Esophagus (tissue), 2 donors: Measurements from ENCODE around the gene MGA. TPM values are rescaled to one million over a fixed set of nuclear protein-coding genes. Genes with fewer than 3 reads are reported as not detected.

ENCODE experiments used
- H3K27ac ChIP-seq, 2 donors: one replicate each; pipeline ENCODE4 v1.5.1; 2013; ENCODE audit warnings: low read depth in 2 of 2, mild to moderate bottlenecking in 2 of 2, inconsistent platforms in 1 of 2, low read length in 1 of 2, moderate library complexity in 1 of 2
- H3K27me3 ChIP-seq, 2 donors: one replicate each; pipeline ENCODE4 v1.6.1; 2013; ENCODE audit warnings: low read length in 2 of 2, control low read depth in 1 of 2, mild to moderate bottlenecking in 1 of 2; ENCODE audit not compliant: insufficient read depth in 2 of 2, control insufficient read depth in 1 of 2
- H3K36me3 ChIP-seq, 2 donors: one replicate each; pipeline ENCODE4 v1.6.1; 2013; ENCODE audit warnings: low read length in 1 of 2; ENCODE audit not compliant: control insufficient read depth in 2 of 2, insufficient read depth in 2 of 2
- H3K4me1 ChIP-seq, 2 donors: one replicate each; pipeline ENCODE4 v1.6.1; 2013; ENCODE audit warnings: low read length in 1 of 2; ENCODE audit not compliant: control insufficient read depth in 2 of 2, insufficient read depth in 2 of 2
- H3K4me3 ChIP-seq, 2 donors: one replicate each; pipeline ENCODE4 v1.5.1; 2013; ENCODE audit warnings: low read length in 2 of 2, mild to moderate bottlenecking in 2 of 2, low read depth in 1 of 2, moderate library complexity in 1 of 2
- H3K9me3 ChIP-seq, 2 donors: one replicate each; pipeline ENCODE4 v1.6.1; 2013; ENCODE audit warnings: mild to moderate bottlenecking in 2 of 2, low read depth in 1 of 2, low read length in 1 of 2, moderate library complexity in 1 of 2; ENCODE audit not compliant: control insufficient read depth in 2 of 2, insufficient read depth in 1 of 2
- WGBS, 2 donors: extraction: QIAGEN DNeasy Blood & Tissue Kit; methylation state at CpG; one replicate each; pipeline ENCODE4 v1.1.7; 2013; 5-methylcytosine and 5-hydroxymethylcytosine counted together
- polyA plus RNA-seq, 2 donors: library from polyadenylated mRNA; stranded (reverse); fragments of 200-250 nt; gene quantifications; one replicate each; pipeline ENCODE4 v1.2.3, GENCODE V29; 2013
- donor health status: healthy with polysubstance abuse.
- donor health status: Bipolar disorder and iron deficiency.

MGA gene
- polyA plus RNA-seq, 2 donors, result 2.8 to 3.0 TPM

DNA sequence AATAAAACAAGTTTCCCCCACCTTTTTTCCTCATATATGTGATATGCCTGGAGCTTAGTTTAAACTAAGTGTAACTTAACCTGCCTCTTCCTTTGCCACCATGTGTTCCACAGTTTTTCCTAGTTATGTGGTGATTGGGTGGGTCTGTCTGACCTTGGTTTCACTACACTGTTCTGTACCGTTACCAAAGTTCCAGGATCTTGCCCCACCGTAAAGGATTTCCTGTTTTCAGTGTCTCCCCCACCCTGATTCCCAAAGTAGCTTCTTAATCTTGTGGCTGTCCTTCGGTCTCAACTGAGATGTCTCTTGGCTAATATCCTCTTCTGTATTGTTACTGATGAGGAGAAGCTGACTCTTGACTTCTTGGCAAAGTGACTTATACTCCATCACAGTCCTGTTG is 6.4 kb upstream of the MGA start:
- H3K36me3 ChIP-seq, result no peaks in the 10 kb centered on the region
- H3K27me3 ChIP-seq, result no peaks in the 10 kb centered on the region
- H3K27ac ChIP-seq, result no peak overlapping the region
- H3K4me3 ChIP-seq, result no peak overlapping the region
- 75 to 79% methylated on average over 3 of the region's 3 CpGs for WGBS, 2 donors
- H3K9me3 ChIP-seq, result no peaks in the 10 kb centered on the region
- H3K4me1 ChIP-seq, result no peaks in the 10 kb centered on the region

DNA sequence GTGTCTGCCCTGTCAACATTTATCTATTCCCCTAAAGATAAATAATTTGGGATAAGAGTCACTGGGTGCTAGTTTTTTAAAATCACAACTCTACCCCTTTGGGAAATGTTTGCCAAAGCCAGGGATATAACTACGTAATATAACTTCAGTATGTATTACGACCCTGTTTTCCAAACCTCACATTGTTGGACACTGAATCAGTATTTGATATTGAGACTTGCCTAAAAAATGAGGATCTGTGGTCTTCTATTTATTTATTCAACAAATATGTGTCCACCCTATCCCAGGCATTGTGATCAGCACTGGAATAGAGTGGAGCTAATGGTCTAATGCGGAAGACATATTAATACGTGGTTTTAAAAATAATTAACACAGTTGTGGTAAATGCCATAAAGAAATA is 4.5 kb upstream of the MGA start:
- no peaks in the 10 kb centered on the region for H3K36me3 ChIP-seq
- no peaks in the 10 kb centered on the region for H3K9me3 ChIP-seq
- WGBS, 2 donors, result 95 to 96% methylated on average over 4 of the region's 4 CpGs
- no peak overlapping the region for H3K27ac ChIP-seq
- no peaks in the 10 kb centered on the region for H3K27me3 ChIP-seq
- peaks cover 0 to 5% of the 10 kb centered on the region in 2 donors for H3K4me1 ChIP-seq
- no peak overlapping the region for H3K4me3 ChIP-seq

DNA sequence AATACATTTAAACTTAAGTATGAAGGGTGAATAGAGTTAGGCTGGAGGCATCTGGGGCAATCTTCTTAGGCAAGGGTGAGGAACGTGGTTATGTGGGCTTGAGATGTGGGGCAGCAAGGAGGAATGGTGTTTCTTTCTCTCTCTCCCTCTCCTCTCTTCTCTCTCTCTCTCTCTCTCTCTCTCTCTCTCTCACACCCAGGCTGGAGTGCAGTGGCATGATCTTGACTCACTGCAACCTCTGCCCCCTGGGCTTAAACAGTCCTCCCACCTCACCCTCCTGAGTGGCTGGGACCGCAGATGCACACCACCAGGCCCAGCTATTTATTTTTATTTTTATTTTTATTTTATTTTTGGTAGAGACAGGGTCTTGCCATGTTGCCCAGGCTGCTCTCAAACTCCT is 4.0 kb upstream of the MGA start:
- 81 to 90% methylated on average over 2 of the region's 2 CpGs for WGBS, 2 donors
- Histone ChIP-seq H3K27me3 (no peaks in the 10 kb centered on the region), H3K36me3 (no peaks in the 10 kb centered on the region)

DNA sequence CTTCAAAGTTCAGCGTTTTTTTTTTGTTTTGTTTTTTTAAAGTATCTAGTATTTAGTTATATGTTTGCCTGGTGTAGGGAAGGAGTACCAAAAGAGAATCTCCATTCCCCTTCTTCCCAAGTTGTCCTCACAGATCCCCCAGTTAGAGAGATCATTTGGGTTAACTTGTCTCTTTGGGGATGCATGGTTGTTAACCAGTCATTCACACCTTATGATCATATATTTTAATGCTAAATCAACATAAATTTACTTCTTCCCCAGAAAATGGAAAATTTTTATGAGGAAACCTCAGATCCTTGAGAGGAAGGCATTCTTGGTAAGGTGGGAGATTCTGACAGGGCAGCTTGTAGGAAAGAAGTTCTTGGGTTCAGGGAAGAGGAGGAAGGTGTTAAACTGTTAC is 1.5 kb upstream of the MGA start:
- H3K27ac ChIP-seq, result no peak overlapping the region
- no peak overlapping the region for H3K4me3 ChIP-seq
- 71 to 82% methylated on average over 1 of the region's 1 CpG for WGBS, 2 donors
- H3K36me3 ChIP-seq, result no peaks in the 10 kb centered on the region
- peaks cover 2 to 7% of the 10 kb centered on the region in 2 donors for H3K4me1 ChIP-seq
- no peaks in the 10 kb centered on the region for H3K27me3 ChIP-seq
- no peaks in the 10 kb centered on the region for H3K9me3 ChIP-seq

More for the DNA sequence above, 4.0 kb upstream of the MGA start:
- Histone ChIP-seq H3K4me3 (no peak overlapping the region), H3K4me1 (peaks cover 0 to 7% of the 10 kb centered on the region in 2 donors), H3K27ac (no peak overlapping the region), H3K9me3 (no peaks in the 10 kb centered on the region)

DNA sequence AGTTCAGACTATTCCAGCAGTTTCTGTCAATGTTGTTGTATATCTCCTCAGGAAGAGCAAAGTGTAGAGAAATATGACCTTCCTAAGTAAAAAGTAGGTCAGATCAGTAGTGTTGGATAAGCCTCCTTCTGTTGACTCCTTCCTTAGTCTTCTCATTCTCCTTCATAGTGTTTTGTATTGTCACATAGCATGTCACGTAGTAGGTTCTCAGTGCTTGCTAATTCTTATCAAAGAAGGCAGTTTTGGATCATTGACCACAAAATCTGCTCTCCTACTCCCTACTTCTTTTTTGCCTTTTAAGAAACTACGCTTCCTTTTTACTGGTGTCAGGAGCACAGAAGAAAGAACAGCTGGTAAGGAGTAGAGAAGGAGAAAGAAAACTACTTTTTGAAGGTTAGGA is 1.0 kb upstream of the MGA start:
- Histone ChIP-seq H3K4me3 (no peak overlapping the region), H3K9me3 (no peaks in the 10 kb centered on the region), H3K27me3 (no peaks in the 10 kb centered on the region), H3K27ac (no peak overlapping the region), H3K36me3 (no peaks in the 10 kb centered on the region), H3K4me1 (peaks cover 2 to 7% of the 10 kb centered on the region in 2 donors)
- WGBS, 2 donors, result 89 to 98% methylated on average over 2 of the region's 2 CpGs

DNA sequence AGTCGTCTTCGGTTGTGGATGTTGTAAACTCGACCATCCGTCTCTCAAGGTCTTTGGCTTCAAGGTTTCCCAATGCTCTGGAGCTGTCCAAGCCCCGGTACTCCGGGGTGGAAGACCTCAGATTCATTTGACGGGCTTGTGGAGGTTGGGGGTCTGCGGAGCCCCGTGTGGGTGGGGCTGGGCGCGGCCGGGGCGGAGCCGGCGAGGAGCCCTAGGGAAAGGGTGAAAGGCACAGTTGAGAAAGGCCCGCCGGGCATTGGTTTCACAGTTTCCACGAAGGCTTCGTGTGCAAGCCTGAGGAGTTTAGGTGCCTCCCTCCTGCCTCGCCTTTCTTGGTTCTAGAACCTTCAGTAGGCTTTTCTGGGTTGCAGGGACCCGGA is 360 bp upstream of the MGA start:
- WGBS, 2 donors, result 18 to 22% methylated on average over 21 of the region's 21 CpGs

DNA sequence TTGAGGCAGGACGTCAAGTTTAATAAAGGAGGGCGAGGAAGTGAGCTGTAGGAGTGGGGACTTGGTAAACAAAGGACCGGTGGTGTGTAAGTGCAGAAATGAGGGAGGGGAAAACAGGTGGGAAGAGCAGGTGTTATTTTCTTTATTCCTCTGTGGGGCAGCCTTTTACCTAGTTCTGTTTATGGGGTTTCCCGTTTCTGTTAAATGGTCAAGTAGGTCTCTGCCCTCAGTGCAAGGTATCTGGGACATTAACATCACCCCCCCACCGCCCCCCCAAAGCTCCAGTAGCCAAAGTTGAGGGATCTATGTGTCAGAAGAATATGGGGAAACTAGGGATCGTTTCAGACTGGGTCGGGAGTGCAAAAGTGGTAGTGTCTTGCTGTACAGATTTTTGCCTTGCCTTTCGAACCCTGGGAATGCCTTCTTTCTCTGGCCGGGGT is 893 bp downstream of the MGA start:
- Histone ChIP-seq H3K36me3 (no peaks in the 10 kb centered on the region), H3K9me3 (no peaks in the 10 kb centered on the region), H3K27ac (peak overlapping the region; percentile 83 to 86), H3K4me1 (peaks cover 2 to 7% of the 10 kb centered on the region in 2 donors), H3K4me3 (peak overlapping the region; percentile 60 to 74), H3K27me3 (no peaks in the 10 kb centered on the region)
- 2 to 4% methylated on average over 9 of the region's 9 CpGs for WGBS, 2 donors

More for the DNA sequence above, 360 bp upstream of the MGA start:
- Histone ChIP-seq H3K9me3 (no peaks in the 10 kb centered on the region), H3K36me3 (no peaks in the 10 kb centered on the region), H3K4me3 (peak overlapping the region; percentile 60 to 74), H3K27ac (peak overlapping the region; percentile 46 to 68), H3K27me3 (no peaks in the 10 kb centered on the region), H3K4me1 (peaks cover 2 to 7% of the 10 kb centered on the region in 2 donors)

DNA sequence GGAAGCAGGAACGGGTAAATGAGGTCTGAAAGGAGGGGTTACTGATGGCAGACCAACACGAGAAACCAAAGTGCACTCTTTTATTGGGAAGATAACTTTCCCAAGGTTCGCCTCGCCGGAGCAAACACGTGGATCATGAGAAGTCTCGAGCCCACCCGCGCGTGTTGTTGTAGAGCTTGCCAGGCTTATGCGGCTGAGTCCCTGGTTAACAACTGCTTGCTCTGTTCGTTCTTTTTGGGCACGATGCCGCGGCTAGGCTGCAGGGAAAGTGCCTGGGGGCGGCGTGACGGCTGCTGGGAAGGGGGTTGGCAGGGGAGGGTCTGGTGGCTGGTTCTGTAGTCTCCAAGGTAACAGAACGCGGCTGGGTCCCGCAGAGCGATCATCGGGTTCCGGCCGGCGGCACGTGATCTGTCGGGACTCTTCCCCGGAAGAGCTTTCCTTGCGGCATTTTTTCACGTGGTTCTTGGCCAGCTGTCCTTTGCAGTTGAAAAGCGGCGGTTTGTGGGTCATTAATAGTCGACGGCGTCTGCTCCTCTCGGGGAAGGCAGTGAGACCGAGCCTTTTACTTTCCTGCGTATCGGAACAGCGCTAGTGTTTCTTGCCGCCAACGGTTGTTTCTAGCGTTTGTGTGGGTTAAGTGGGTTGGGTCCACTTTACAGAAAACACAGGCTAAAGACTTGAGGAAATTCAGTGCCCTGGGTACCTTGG is 1.5 kb downstream of the MGA start:
- H3K4me1 ChIP-seq, result peaks cover 2 to 7% of the 10 kb centered on the region in 2 donors
- H3K27ac ChIP-seq, result peak overlapping the region; percentile 55 to 65

DNA sequence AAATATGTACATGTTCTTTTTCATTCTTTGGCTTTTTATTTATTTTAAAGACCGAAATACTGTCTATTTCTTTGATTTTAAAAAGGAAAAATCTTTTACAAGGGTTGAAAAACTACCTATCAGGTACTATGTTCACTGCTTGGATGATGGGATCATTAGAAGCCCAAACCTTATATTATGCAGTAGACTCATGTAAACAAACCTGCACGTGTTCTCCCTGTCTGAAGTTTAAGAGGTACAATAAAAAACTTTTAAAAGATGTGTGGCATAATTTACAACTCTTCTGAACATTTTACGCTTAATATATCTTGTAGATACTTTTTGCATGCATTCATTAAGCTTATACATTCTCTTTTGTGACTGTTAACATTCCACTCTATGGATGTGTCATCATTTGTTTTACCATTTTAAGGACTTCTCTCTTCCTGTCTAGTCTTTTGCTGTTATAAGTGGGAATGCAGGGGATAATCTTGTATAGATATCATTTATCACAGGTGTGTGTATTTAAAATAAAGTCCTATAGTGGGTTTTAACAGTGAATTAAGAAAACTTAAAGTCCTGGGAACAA is 6.2 kb downstream of the MGA start:
- 72 to 82% methylated on average over 3 of the region's 3 CpGs for WGBS, 2 donors

More for the DNA sequence above, 1.5 kb downstream of the MGA start:
- H3K36me3 ChIP-seq, result no peaks in the 10 kb centered on the region
- 0 to 1% methylated on average over 44 of the region's 44 CpGs for WGBS, 2 donors
- peak overlapping the region; percentile 60 to 74 for H3K4me3 ChIP-seq
- H3K9me3 ChIP-seq, result no peaks in the 10 kb centered on the region
- no peaks in the 10 kb centered on the region for H3K27me3 ChIP-seq

DNA sequence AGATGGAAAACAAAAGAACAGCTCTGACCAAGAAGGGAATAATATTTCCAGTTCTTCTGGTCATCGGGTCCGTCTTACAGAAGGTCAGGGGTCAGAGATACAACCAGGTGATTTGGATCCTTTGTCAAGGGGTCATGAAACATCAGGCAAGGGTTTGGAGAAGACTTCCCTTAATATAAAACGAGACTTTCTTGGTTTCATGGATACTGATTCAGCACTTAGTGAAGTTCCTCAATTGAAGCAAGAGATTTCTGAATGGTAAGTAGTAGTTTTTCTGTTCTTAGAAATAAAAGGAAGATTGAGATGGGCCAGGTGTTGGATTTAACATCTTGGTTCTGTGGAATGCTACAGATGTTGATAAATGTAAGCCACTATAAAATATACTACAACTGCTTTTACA is 9.5 kb downstream of the MGA start:
- H3K9me3 ChIP-seq, result no peaks in the 10 kb centered on the region
- H3K36me3 ChIP-seq, result no peaks in the 10 kb centered on the region
- no peaks in the 10 kb centered on the region for H3K4me1 ChIP-seq
- no peak overlapping the region for H3K27ac ChIP-seq
- H3K4me3 ChIP-seq, result no peak overlapping the region
- WGBS, 2 donors, result 85 to 88% methylated on average over 3 of the region's 3 CpGs
- no peaks in the 10 kb centered on the region for H3K27me3 ChIP-seq

More for the DNA sequence above, 6.2 kb downstream of the MGA start:
- Histone ChIP-seq H3K27ac (no peak overlapping the region), H3K9me3 (no peaks in the 10 kb centered on the region), H3K27me3 (no peaks in the 10 kb centered on the region), H3K4me1 (no peaks in the 10 kb centered on the region), H3K36me3 (no peaks in the 10 kb centered on the region), H3K4me3 (no peak overlapping the region)
